Raji (cell line): ENCODE measurements around the gene CCNQ.

Experiments used
- POLR2A ChIP-seq: IDR thresholded peaks from 2 replicates; pipeline ENCODE4 v1.6.1; 2011; ENCODE audit warnings: low read depth, low read length, control low read depth; ENCODE audit not compliant: insufficient read depth

The CCNQ gene

GRCh38 chrX:153612413-153612812 lies 13.5 kb upstream of the CCNQ start:
- TF ChIP-seq POLR2A: no peak

GRCh38 chrX:153611298-153612095 lies 12.6 kb upstream of the CCNQ start:
- no peak for TF ChIP-seq POLR2A

- TF ChIP-seq POLR2A: no peak
Observed at GRCh38 chrX:153610836-153611213, 11.9 kb upstream of the CCNQ start.

- no peak for TF ChIP-seq POLR2A
Observed at GRCh38 chrX:153609917-153610835, 11.2 kb upstream of the CCNQ start.

- TF ChIP-seq POLR2A: no peak
Observed at GRCh38 chrX:153608806-153609205, 9.9 kb upstream of the CCNQ start.

GRCh38 chrX:153608376-153608775 lies 9.4 kb upstream of the CCNQ start:
- no peak for TF ChIP-seq POLR2A

- no peak for TF ChIP-seq POLR2A
Observed at GRCh38 chrX:153606503-153606902, 7.6 kb upstream of the CCNQ start.

GRCh38 chrX:153603131-153603656 lies 4.3 kb upstream of the CCNQ start:
- TF ChIP-seq POLR2A: no peak

- TF ChIP-seq POLR2A: no peak
Observed at GRCh38 chrX:153602601-153603000, 3.7 kb upstream of the CCNQ start.

GRCh38 chrX:153601511-153602110 lies 2.7 kb upstream of the CCNQ start:
- TF ChIP-seq POLR2A: no peak

- no peak for TF ChIP-seq POLR2A
Observed at GRCh38 chrX:153600921-153601320, 2.0 kb upstream of the CCNQ start.

GRCh38 chrX:153600032-153600373 lies 1.1 kb upstream of the CCNQ start:
- no peak for TF ChIP-seq POLR2A

- peak; percentile 25 for TF ChIP-seq POLR2A
Observed at GRCh38 chrX:153599192-153600031, 473 bp upstream of the CCNQ start.

GRCh38 chrX:153596981-153597750 lies 1.8 kb downstream of the CCNQ start:
- no peak for TF ChIP-seq POLR2A
